IMR-90 (cell line): Measurements from ENCODE around the gene SPEF2. TPM values are rescaled to one million over a fixed set of nuclear protein-coding genes. Genes with fewer than 3 reads are reported as not detected.

Experiments
- ATAC-seq: fragments of 200-7000 bp; cut with Tn5 transposase; 2 replicates; pipeline ENCODE4 v1.9.1; 2020; ENCODE audit warnings: low read depth, mild to moderate bottlenecking, moderate library complexity
- BruUV-seq: library from RNA; stranded (reverse); fragments of 400-500 nt; replicated peaks from 2 replicates; lab custom pipeline; 2021; lab: Mats Ljungman, UMichigan
- CTCF ChIA-PET: fragments of 300-600 bp; formaldehyde crosslinking; extraction: SDS; loops from one replicate; lab custom pipeline; 2021; ENCODE audit warnings: antibody characterized with exemption; lab: Yijun Ruan, JAX
- POLR2A ChIA-PET: fragments of 300-600 bp; sonication (Branson Sonifier 250); formaldehyde crosslinking; loops from one replicate; lab custom pipeline; 2022; ENCODE audit warnings: antibody characterized with exemption; ENCODE audit not compliant: unreplicated experiment; lab: Charles Lee
- DNase-seq: peaks from one replicate; pipeline ENCODE4 v3.0.0; 2013
- H2AFZ ChIP-seq: replicated peaks from 2 replicates; pipeline ENCODE3; 2013; ENCODE audit warnings: low read length, mild to moderate bottlenecking; ENCODE audit not compliant: poor library complexity
- H2AK5ac ChIP-seq: 2 replicates; pipeline ENCODE4 v1.6.1; 2013; ENCODE audit warnings: low read depth, low read length, inconsistent platforms
- H2AK9ac ChIP-seq: replicated peaks from 2 replicates; pipeline ENCODE3; 2013; ENCODE audit warnings: mild to moderate bottlenecking, low read depth, low read length, moderate library complexity; ENCODE audit not compliant: poor library complexity
- H2BK120ac ChIP-seq: 2 replicates; pipeline ENCODE4 v1.6.1; 2013; ENCODE audit warnings: low read depth, low read length, inconsistent platforms
- H2BK15ac ChIP-seq: 3 replicates; pipeline ENCODE4 v1.6.1; 2013; ENCODE audit warnings: low read depth, low read length, inconsistent platforms
- H2BK20ac ChIP-seq: 2 replicates; pipeline ENCODE4 v1.6.1; 2013; ENCODE audit warnings: low read depth, mild to moderate bottlenecking, inconsistent platforms, low read length, moderate library complexity
- H2BK5ac ChIP-seq: 2 replicates; pipeline ENCODE4 v1.6.1; 2013; ENCODE audit warnings: mild to moderate bottlenecking, low read depth, low read length, inconsistent platforms; ENCODE audit not compliant: poor library complexity, severe bottlenecking
- H3K14ac ChIP-seq: replicated peaks from 2 replicates; pipeline ENCODE4 v1.6.1; 2013; ENCODE audit warnings: low read depth, low read length, inconsistent platforms
- H3K18ac ChIP-seq: 2 replicates; pipeline ENCODE4 v1.6.1; 2013; ENCODE audit warnings: low read depth, low read length, control low read depth
- H3K23ac ChIP-seq: 2 replicates; pipeline ENCODE4 v1.6.1; 2013; ENCODE audit warnings: low read depth, low read length, inconsistent platforms
- H3K27ac ChIP-seq: 2 replicates; pipeline ENCODE4 v1.5.1; 2013; ENCODE audit warnings: mild to moderate bottlenecking, control low read depth, low read length; ENCODE audit not compliant: insufficient read depth
- H3K27me3 ChIP-seq: 2 replicates; pipeline ENCODE4 v1.6.1; 2013; ENCODE audit warnings: low read length; ENCODE audit not compliant: control insufficient read depth, insufficient read depth
- H3K36me3 ChIP-seq: 2 replicates; pipeline ENCODE4 v1.6.1; 2013; ENCODE audit warnings: low read length, mixed read lengths; ENCODE audit not compliant: control insufficient read depth, insufficient read depth
- H3K4ac ChIP-seq: 2 replicates; pipeline ENCODE4 v1.6.1; 2013; ENCODE audit warnings: low read depth, low read length, inconsistent platforms
- H3K4me1 ChIP-seq: 2 replicates; pipeline ENCODE4 v1.6.1; 2013; ENCODE audit warnings: low read length, mixed read lengths; ENCODE audit not compliant: control insufficient read depth, insufficient read depth
- H3K4me2 ChIP-seq: 2 replicates; pipeline ENCODE4 v1.6.1; 2013; ENCODE audit warnings: low read depth, mild to moderate bottlenecking, control low read depth, low read length, moderate library complexity
- H3K4me3 ChIP-seq: 2 replicates; pipeline ENCODE4 v1.5.1; 2013; ENCODE audit warnings: low read depth, mild to moderate bottlenecking, control low read depth, low read length, moderate library complexity; ENCODE audit not compliant: insufficient read depth
- H3K56ac ChIP-seq: 2 replicates; pipeline ENCODE4 v1.6.1; 2013; ENCODE audit warnings: low read length, inconsistent platforms; ENCODE audit not compliant: insufficient read depth; ENCODE audit errors: extremely low read depth
- H3K79me1 ChIP-seq, 2 experiments: 2 replicates each; pipeline ENCODE4 v1.6.1; 2013; ENCODE audit warnings: low read length in 2 of 2, inconsistent platforms in 1 of 2, low read depth in 1 of 2
- H3K9ac ChIP-seq: 2 replicates; pipeline ENCODE4 v1.6.1; 2013; ENCODE audit warnings: low read depth, low read length, control low read depth
- H3K9me1 ChIP-seq: 2 replicates; pipeline ENCODE4 v1.6.1; 2013; ENCODE audit warnings: low read length, inconsistent platforms; ENCODE audit not compliant: insufficient read depth
- H3K9me3 ChIP-seq: 2 replicates; pipeline ENCODE4 v1.6.1; 2013; ENCODE audit warnings: low read length; ENCODE audit not compliant: control insufficient read depth, insufficient read depth
- H4K20me1 ChIP-seq: 2 replicates; pipeline ENCODE4 v1.6.1; 2013; ENCODE audit warnings: low read length, inconsistent platforms; ENCODE audit not compliant: insufficient read depth
- H4K5ac ChIP-seq: 2 replicates; pipeline ENCODE4 v1.6.1; 2013; ENCODE audit warnings: mild to moderate bottlenecking, low read depth, low read length, control low read depth
- H4K8ac ChIP-seq, 2 experiments: 2 replicates each; pipeline ENCODE4 v1.6.1; 2013; ENCODE audit warnings: low read depth in 2 of 2, low read length in 2 of 2, control low read depth in 1 of 2, inconsistent platforms in 1 of 2
- H4K91ac ChIP-seq: 2 replicates; pipeline ENCODE4 v1.6.1; 2013; ENCODE audit warnings: low read depth, low read length, inconsistent platforms; ENCODE audit not compliant: insufficient read depth
- CEBPB ChIP-seq: IDR thresholded peaks from 2 replicates; pipeline ENCODE4 v1.6.1; 2012; ENCODE audit warnings: low read depth, low read length, improper control_type of control experiment
- CHD1 ChIP-seq: IDR thresholded peaks from 2 replicates; pipeline ENCODE4 v1.6.1; 2012; ENCODE audit warnings: low read depth, low read length, improper control_type of control experiment
- ELK1 ChIP-seq: fragments of 150-350 bp; IDR thresholded peaks from 2 replicates; pipeline ENCODE4 v1.6.1; 2016; ENCODE audit warnings: low read depth, mild to moderate bottlenecking, low read length, moderate library complexity, borderline replicate concordance
- FOS ChIP-seq: fragments of 150-350 bp; IDR thresholded peaks from 2 replicates; pipeline ENCODE4 v1.6.1; 2016; ENCODE audit warnings: low read depth, low read length
- MXI1 ChIP-seq: IDR thresholded peaks from 2 replicates; pipeline ENCODE4 v1.6.1; 2012; ENCODE audit warnings: low read depth, mild to moderate bottlenecking, low read length, moderate library complexity, borderline replicate concordance
- POLR2A ChIP-seq: IDR thresholded peaks from 2 replicates; pipeline ENCODE4 v1.6.1; 2012; ENCODE audit warnings: mild to moderate bottlenecking, low read depth, low read length
- RCOR1 ChIP-seq: IDR thresholded peaks from 2 replicates; pipeline ENCODE4 v1.6.1; 2012; ENCODE audit warnings: mild to moderate bottlenecking, low read length, improper control_type of control experiment; ENCODE audit not compliant: insufficient replicate concordance
- RFX5 ChIP-seq: IDR thresholded peaks from 2 replicates; pipeline ENCODE4 v1.8.0; 2012; ENCODE audit warnings: low read depth, mild to moderate bottlenecking, low read length, moderate library complexity
- SMC3 ChIP-seq: fragments of 150-350 bp; IDR thresholded peaks from 2 replicates; pipeline ENCODE4 v1.6.1; 2016; ENCODE audit warnings: low read depth, mild to moderate bottlenecking, antibody characterized with exemption, low read length, moderate library complexity
- USF2 ChIP-seq: fragments of 150-350 bp; IDR thresholded peaks from 2 replicates; pipeline ENCODE4 v1.6.1; 2017; ENCODE audit warnings: mild to moderate bottlenecking, antibody characterized with exemption, low read length, low read depth
- WGBS, 2 experiments: methylation state at CpG; one replicate each; pipeline versions ENCODE4 v1.1.5 to v1.1.7; 2013; ENCODE audit warnings: missing lambda C conversion rate in 2 of 2; ENCODE audit not compliant: insufficient read length in 1 of 2; ENCODE audit errors: extremely low coverage in 2 of 2; 5-methylcytosine and 5-hydroxymethylcytosine counted together
- dilution Hi-C: fragments of 300-500 bp; cut with HindIII; formaldehyde crosslinking; loops from one replicate; pipeline ENCODE4 v1.14.3; 2018; ENCODE audit warnings: low sequenced_read_pairs; ENCODE audit not compliant: unreplicated experiment
- in situ Hi-C: fragments of 300-500 bp; cut with MboI; formaldehyde crosslinking; loops from 3 replicates; pipeline ENCODE4 v1.14.3; 2019; ENCODE audit warnings: low sequenced_read_pairs, inconsistent platforms, mixed read lengths
- intact Hi-C: fragments of 100-400 bp; cut with micrococcal nuclease; formaldehyde crosslinking; loops from 2 replicates; pipeline ENCODE4 v1.10.0; 2022
- polyA plus RNA-seq, 3 experiments: library from polyadenylated mRNA; depleted of rRNA; stranded (reverse); fragments of >200 nt; gene quantifications; 2 replicates each; pipeline ENCODE4 v1.2.3, GENCODE V29; 2012; ENCODE audit warnings: low replicate concordance in 1 of 3
- total RNA-seq: library from RNA; depleted of rRNA; stranded (reverse); fragments of >200 nt; gene quantifications from 2 replicates; pipeline ENCODE4 v1.2.3, GENCODE V29; 2012

The SPEF2 gene
- total and polyA plus RNA-seq, 2 of the 4 experiments (the other 2 are of a cell fraction): 1.7 to 2.3 TPM

GRCh38 chr5:35745193-35745592 is 127.5 kb downstream of the SPEF2 start:
- Histone ChIP-seq H4K8ac (no peak overlapping the region), H4K91ac (no peak overlapping the region), H3K27ac (no peak overlapping the region), H4K20me1 (no peaks in the 10 kb centered on the region), H2BK15ac (no peak overlapping the region), H3K4me1 (no peaks in the 10 kb centered on the region), H3K9ac (no peak overlapping the region), H3K56ac (no peak overlapping the region), H3K79me1 (no peaks in the 10 kb centered on the region), H3K4me3 (no peak overlapping the region), H4K5ac (no peak overlapping the region), H3K14ac (no peak overlapping the region), H2AK5ac (no peak overlapping the region), H3K9me3 (no peaks in the 10 kb centered on the region), H3K4me2 (no peak overlapping the region), H3K27me3 (no peaks in the 10 kb centered on the region), H2BK20ac (no peak overlapping the region), H3K18ac (no peak overlapping the region), H3K9me1 (no peaks in the 10 kb centered on the region), H3K36me3 (no peaks in the 10 kb centered on the region), H3K4ac (no peak overlapping the region), H2BK120ac (no peak overlapping the region), H3K23ac (no peak overlapping the region), H2AFZ (no peak overlapping the region), H2BK5ac (no peak overlapping the region), H2AK9ac (no peak overlapping the region)
- in situ Hi-C loops (no loop called here), intact Hi-C loops (no loop called here), dilution Hi-C loops (no loop called here)
- no peak for ATAC-seq
- TF ChIP-seq POLR2A: no peak
- TF ChIP-seq USF2: no peak
- TF ChIP-seq RFX5: no peak
- no peak for TF ChIP-seq FOS
- TF ChIP-seq ELK1: no peak
- no peak for TF ChIP-seq CEBPB
- TF ChIP-seq SMC3: no peak
- TF ChIP-seq MXI1: no peak
- no peak for TF ChIP-seq RCOR1
- no peak for TF ChIP-seq CHD1
- ChIA-PET CTCF (no interaction called here), POLR2A (no interaction called here)
- no TSS peak for BruUV-seq
- no CpG with 5 or more reads among the region's 8 CpGs for WGBS, 2 experiments
- DNase-seq: no peak
